ENCODE data around the gene STAC3. TPM values are rescaled to one million over a fixed set of nuclear protein-coding genes. Genes with fewer than 3 reads are reported as not detected.

Gene STAC3
- total and polyA plus RNA-seq, 2 donors (not counting 1 experiment from before 2014, with no cell fraction given) = 0.33 TPM

- H3K4me3 ChIP-seq (replicated peaks in 1 of 4; ENCODE audit: control extremely low read depth in 1 of 4, insufficient read depth in 1 of 4, low read depth in 3 of 4, low read length in 4 of 4) = peak overlapping the region in 1 of 4 experiments; percentile 97
- H2AFZ ChIP-seq (ENCODE audit: low read length) = no peak overlapping the region
- peaks cover 30% of the 10 kb centered on the region for H3K36me3 ChIP-seq (ENCODE audit: control insufficient read depth, insufficient read depth, low read length)
- H3K27ac ChIP-seq (ENCODE audit: insufficient read depth, low read length) = no peak overlapping the region
- DNase-seq (ENCODE audit: low read depth in 2 of 2) = no peak
- TF ChIP-seq CTCF (conservative IDR thresholded peaks at IDR 0.05 in 1 of 2, IDR thresholded peaks at IDR 0.05 in 1 of 2; ENCODE audit: low read depth in 1 of 2, low read length in 2 of 2) (no peak), EZH2 (IDR thresholded peaks at IDR 0.05; ENCODE audit: low read length, missing control alignments) (no peak)
- peaks cover 41% of the 10 kb centered on the region for H3K4me1 ChIP-seq (ENCODE audit: control insufficient read depth, extremely low read depth, insufficient read depth, low read length)
- no peaks in the 10 kb centered on the region for H3K9me3 ChIP-seq (ENCODE audit: control insufficient read depth, insufficient read depth, low read depth, low read length)
- peaks cover 2% of the 10 kb centered on the region for H4K20me1 ChIP-seq (ENCODE audit: control insufficient read depth, extremely low read depth, insufficient read depth, low read length)
- no peak overlapping the region for H3K4me2 ChIP-seq (ENCODE audit: extremely low read depth, insufficient read depth, low read length)
- no peaks in the 10 kb centered on the region for H3K27me3 ChIP-seq (ENCODE audit: control insufficient read depth, insufficient read depth, low read length)
- peaks cover 28% of the 10 kb centered on the region for H3K79me2 ChIP-seq (ENCODE audit: control insufficient read depth, insufficient read depth, low read length)
- H3K9ac ChIP-seq (ENCODE audit: insufficient read depth, low read length) = no peak overlapping the region
Measured at GRCh38 chr12:57232156-57232756, 18.7 kb downstream of the STAC3 start.

- DNase-seq (ENCODE audit: low read depth in 2 of 2) = no peak
- peaks cover 42% of the 10 kb centered on the region for H3K4me1 ChIP-seq (ENCODE audit: control insufficient read depth, extremely low read depth, insufficient read depth, low read length)
- peaks cover 2% of the 10 kb centered on the region for H4K20me1 ChIP-seq (ENCODE audit: control insufficient read depth, extremely low read depth, insufficient read depth, low read length)
- peaks cover 30% of the 10 kb centered on the region for H3K36me3 ChIP-seq (ENCODE audit: control insufficient read depth, insufficient read depth, low read length)
- H2AFZ ChIP-seq (ENCODE audit: low read length) = no peak overlapping the region
- TF ChIP-seq EZH2 (IDR thresholded peaks at IDR 0.05; ENCODE audit: low read length, missing control alignments) (no peak), CTCF (conservative IDR thresholded peaks at IDR 0.05 in 1 of 2, IDR thresholded peaks at IDR 0.05 in 1 of 2; ENCODE audit: low read depth in 1 of 2, low read length in 2 of 2) (no peak)
- peak overlapping the region; percentile 58 to 97 (median 88) for H3K4me3 ChIP-seq (replicated peaks in 1 of 4; ENCODE audit: control extremely low read depth in 1 of 4, insufficient read depth in 1 of 4, low read depth in 3 of 4, low read length in 4 of 4)
- peak overlapping the region; percentile 99 for H3K4me2 ChIP-seq (ENCODE audit: extremely low read depth, insufficient read depth, low read length)
- no peak overlapping the region for H3K9ac ChIP-seq (ENCODE audit: insufficient read depth, low read length)
- peaks cover under 1% of the 10 kb centered on the region for H3K27me3 ChIP-seq (ENCODE audit: control insufficient read depth, insufficient read depth, low read length)
- H3K9me3 ChIP-seq (ENCODE audit: control insufficient read depth, insufficient read depth, low read depth, low read length) = no peaks in the 10 kb centered on the region
- H3K27ac ChIP-seq (ENCODE audit: insufficient read depth, low read length) = peak overlapping the region; percentile 91
- H3K79me2 ChIP-seq (ENCODE audit: control insufficient read depth, insufficient read depth, low read length) = peaks cover 28% of the 10 kb centered on the region
Measured at GRCh38 chr12:57231276-57232021, 19.5 kb downstream of the STAC3 start.

GRCh38 chr12:57230381-57231155 lies 20.4 kb downstream of the STAC3 start:
- TF ChIP-seq EZH2 (IDR thresholded peaks at IDR 0.05; ENCODE audit: low read length, missing control alignments) (no peak), CTCF (conservative IDR thresholded peaks at IDR 0.05 in 1 of 2, IDR thresholded peaks at IDR 0.05 in 1 of 2; ENCODE audit: low read depth in 1 of 2, low read length in 2 of 2) (no peak)
- peaks cover 2% of the 10 kb centered on the region for H4K20me1 ChIP-seq (ENCODE audit: control insufficient read depth, extremely low read depth, insufficient read depth, low read length)
- H3K9me3 ChIP-seq (ENCODE audit: control insufficient read depth, insufficient read depth, low read depth, low read length) = no peaks in the 10 kb centered on the region
- H3K4me3 ChIP-seq (replicated peaks in 1 of 4; ENCODE audit: control extremely low read depth in 1 of 4, insufficient read depth in 1 of 4, low read depth in 3 of 4, low read length in 4 of 4) = peak overlapping the region; percentile 58 to 97 (median 88)
- H2AFZ ChIP-seq (ENCODE audit: low read length) = no peak overlapping the region
- H3K4me2 ChIP-seq (ENCODE audit: extremely low read depth, insufficient read depth, low read length) = peak overlapping the region; percentile 99
- peaks cover 28% of the 10 kb centered on the region for H3K79me2 ChIP-seq (ENCODE audit: control insufficient read depth, insufficient read depth, low read length)
- H3K36me3 ChIP-seq (ENCODE audit: control insufficient read depth, insufficient read depth, low read length) = peaks cover 30% of the 10 kb centered on the region
- H3K27me3 ChIP-seq (ENCODE audit: control insufficient read depth, insufficient read depth, low read length) = peaks cover 3% of the 10 kb centered on the region
- peak overlapping the region; percentile 88 for H3K9ac ChIP-seq (ENCODE audit: insufficient read depth, low read length)
- H3K4me1 ChIP-seq (ENCODE audit: control insufficient read depth, extremely low read depth, insufficient read depth, low read length) = peaks cover 40% of the 10 kb centered on the region
- H3K27ac ChIP-seq (ENCODE audit: insufficient read depth, low read length) = peak overlapping the region; percentile 91
- DNase-seq (ENCODE audit: low read depth in 2 of 2) = peak in 1 of 2 donors; percentile 28
